ENCODE results near the gene MYO5B. TPM values are rescaled to one million over a fixed set of nuclear protein-coding genes. Genes with fewer than 3 reads are reported as not detected.

The MYO5B gene
- total and polyA plus RNA-seq, 9 of the 15 experiments (the other 6 are each of a cell fraction or from before 2014, with no cell fraction given): 0.07 to 0.42 (median 0.28) TPM

GRCh38 chr18:50014606-50015005 is 180.3 kb downstream of the MYO5B start:
- Histone ChIP-seq H3K36me3 (ENCODE audit: control insufficient read depth, insufficient read depth, low read length) (no peaks in the 10 kb centered on the region), H3K4me1 (replicated peaks in 1 of 2; ENCODE audit: control insufficient read depth in 2 of 2, insufficient read depth in 2 of 2, low read length in 2 of 2) (no peaks in the 10 kb centered on the region), H2AFZ (ENCODE audit: low read depth, low read length) (no peak overlapping the region), H4K20me1 (replicated peaks; ENCODE audit: control insufficient read depth, insufficient read depth, low read length) (no peaks in the 10 kb centered on the region), H3K4me3 (no peak overlapping the region), H3K4me2 (ENCODE audit: insufficient read depth, low read length) (no peak overlapping the region), H3K27ac (ENCODE audit: extremely low read depth, low read depth, low read length) (no peak overlapping the region), H3K9ac (ENCODE audit: insufficient read depth in 1 of 2, low read depth in 2 of 2, low read length in 2 of 2) (no peak overlapping the region), H3K79me2 (ENCODE audit: control insufficient read depth, insufficient read depth, low read length) (no peaks in the 10 kb centered on the region), H3K9me3 (replicated peaks; ENCODE audit: control insufficient read depth, insufficient read depth, low read depth, low read length) (no peaks in the 10 kb centered on the region), H3K27me3 (ENCODE audit: control insufficient read depth in 2 of 2, insufficient read depth in 2 of 2, low read length in 2 of 2) (0 out of 5 replicates have a peak, but pooled peaks cover 0 to 6% of the 10 kb centered on the region in 2 experiments), H3K9me1 (ENCODE audit: control insufficient read depth, insufficient read depth, low read length) (no peaks in the 10 kb centered on the region)
- ChIA-PET POLR2A (interaction anchor here (0.5 kb wide), 1 partner anchor 1021 kb away, joined by 3 read pairs; no protein-coding TSS in a partner anchor), CTCF (ENCODE audit: low intra/inter-chr PET ratio) (no interaction called here)
- in situ Hi-C loops (cut with MboI): no loop called here
- WGBS (ENCODE audit: insufficient coverage, low coverage, missing lambda C conversion rate): 0% methylated on average over 4 of the region's 4 CpGs
- no TSS peak for BruUV-seq (replicated peaks)
- intact Hi-C loops (cut with micrococcal nuclease): no loop called here
- DNase-seq (ENCODE audit: extremely low read depth in 1 of 4, low spot score in 3 of 4) (no peak), FAIRE-seq (no peak), ATAC-seq (no peak)
- TF ChIP-seq RCOR1 (IDR thresholded peaks at IDR 0.05; ENCODE audit: borderline replicate concordance in 1 of 2, low read depth in 2 of 2, low read length in 2 of 2) (no peak), THAP12 (CRISPR knock-in tag; IDR thresholded peaks at IDR 0.05) (no peak), MEF2D (tag; conservative IDR thresholded peaks at IDR 0.05; ENCODE audit: low read depth) (no peak), ARID4B (CRISPR knock-in tag; IDR thresholded peaks at IDR 0.05) (no peak), TAF7 (tag; IDR thresholded peaks at IDR 0.05) (no peak), ZNF146 (CRISPR knock-in tag; IDR thresholded peaks at IDR 0.05; ENCODE audit: unreplicated experiment) (no peak), PHB (CRISPR knock-in tag; IDR thresholded peaks at IDR 0.05) (no peak), ZNF395 (CRISPR knock-in tag; IDR thresholded peaks at IDR 0.05) (no peak), FOXJ3 (CRISPR knock-in tag; IDR thresholded peaks at IDR 0.05) (no peak)
